GM21717 (cell line): ENCODE data around the gene CBR3.
A peak's percentile ranks its signal among the peaks of the same experiment; 100 is the strongest.

ENCODE experiments used
- ATAC-seq: cut with Tn5 transposase; IDR thresholded peaks from one replicate; pipeline ENCODE4 v1.9.1; 2021; ENCODE audit warnings: mild to moderate bottlenecking, moderate library complexity; ENCODE audit not compliant: unreplicated experiment

Gene CBR3

DNA sequence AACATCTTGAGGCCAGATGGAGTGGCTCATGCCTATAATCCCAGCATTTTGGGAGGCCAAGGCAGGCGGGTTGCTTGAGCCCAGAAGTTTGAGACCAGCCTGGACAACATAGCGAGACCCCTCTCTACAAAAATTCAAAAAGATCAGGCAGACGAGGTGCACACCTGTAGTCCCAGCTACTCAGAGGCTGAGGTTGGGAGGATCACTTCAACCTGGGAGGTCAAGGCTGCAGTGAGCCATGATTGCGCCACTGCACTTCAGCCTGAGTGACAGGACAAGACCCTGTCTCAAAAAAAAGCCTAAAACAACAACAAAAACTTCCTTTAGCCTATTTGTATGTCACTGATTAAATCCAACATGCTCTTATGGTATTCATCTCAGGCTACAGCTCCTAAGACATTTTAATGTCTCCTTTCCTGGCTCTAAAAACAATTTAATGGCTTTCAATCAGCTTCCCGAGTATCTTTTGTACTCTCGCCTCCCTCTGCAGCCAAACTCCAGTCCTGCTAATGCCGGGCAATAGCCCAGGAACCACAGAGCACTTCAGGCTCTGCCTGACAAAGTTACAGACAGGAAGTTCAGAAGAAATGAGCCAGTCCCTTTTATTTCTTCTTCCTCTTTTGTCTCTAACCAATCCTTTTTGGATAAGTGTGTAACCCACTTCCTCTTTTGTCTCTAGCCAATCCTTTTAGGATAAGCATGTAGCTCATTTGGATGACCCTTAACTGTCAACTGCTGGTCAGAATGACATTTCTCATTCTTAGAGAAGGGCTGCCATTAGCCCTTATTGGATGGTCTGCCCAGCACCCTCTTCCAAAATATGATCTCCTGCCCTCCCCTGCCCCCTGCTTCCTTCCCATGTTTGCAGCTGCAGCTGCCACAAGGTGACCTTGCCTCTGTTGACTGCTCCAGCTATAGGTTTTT is 15.2 kb downstream of the CBR3 start:
- ATAC-seq = no peak

- no peak for ATAC-seq
Measured at GRCh38 chr21:36155603-36156338, 20.9 kb downstream of the CBR3 start.

DNA sequence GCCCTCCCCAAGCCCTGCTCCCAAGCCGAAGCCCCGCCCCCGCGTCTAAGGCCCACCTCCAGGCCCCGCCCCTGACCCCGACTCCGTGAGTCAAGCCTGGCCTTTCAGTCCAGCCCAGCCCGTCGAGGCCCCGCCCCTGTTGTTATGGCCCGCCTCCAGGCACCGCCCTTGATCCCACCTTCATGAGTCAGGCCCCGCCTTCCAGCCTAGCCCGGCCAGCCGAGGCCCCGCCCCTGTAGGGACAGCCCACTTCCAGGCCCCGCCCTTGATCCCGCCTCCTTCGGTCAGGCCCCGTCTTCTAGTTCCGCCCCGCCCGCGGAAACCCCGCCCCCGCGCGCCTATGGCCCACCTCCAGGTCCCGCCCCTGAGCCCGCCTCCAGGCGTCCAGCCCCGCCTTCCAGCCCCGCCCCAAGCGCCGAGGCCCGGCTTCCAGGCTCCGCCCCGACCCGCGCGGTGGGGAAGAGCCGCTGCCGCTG is 21.5 kb downstream of the CBR3 start:
- peak; percentile 88 for ATAC-seq

GRCh38 chr21:36156815-36157670 is 22.2 kb downstream of the CBR3 start, which contains the start of gene DOP1B:
DOP1B (plus strand) TSS chr21:36156824; CDS start chr21:36164734, 7,910 bp downstream.
- ATAC-seq = peak; percentile 21

DNA sequence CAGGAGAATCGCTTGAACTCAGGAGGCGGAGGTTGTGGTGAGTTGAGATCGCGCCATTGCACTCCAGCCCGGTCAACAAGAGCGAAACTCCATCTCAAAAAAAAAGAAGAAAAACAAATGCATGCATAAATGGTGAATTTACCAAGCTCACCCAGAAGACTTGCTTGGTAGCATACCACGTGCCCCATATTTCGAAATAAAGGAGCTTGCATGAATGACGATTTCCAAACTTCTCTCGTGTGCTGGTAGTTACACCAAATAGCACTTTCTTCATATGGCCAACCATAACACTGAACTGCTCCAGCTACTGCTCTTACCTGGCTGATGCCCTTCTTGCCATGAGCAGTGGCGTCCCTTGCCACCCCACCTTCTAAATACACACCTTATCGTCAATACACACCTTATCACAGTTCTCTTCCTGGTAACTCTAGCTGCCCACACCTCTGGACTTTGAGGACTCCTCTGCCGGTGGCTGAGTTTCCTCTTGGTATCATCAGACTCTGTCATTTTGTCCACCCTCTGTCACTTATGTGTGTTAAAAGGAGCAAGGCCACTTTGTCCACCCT is 24.6 kb downstream of the CBR3 start:
- ATAC-seq = no peak

DNA sequence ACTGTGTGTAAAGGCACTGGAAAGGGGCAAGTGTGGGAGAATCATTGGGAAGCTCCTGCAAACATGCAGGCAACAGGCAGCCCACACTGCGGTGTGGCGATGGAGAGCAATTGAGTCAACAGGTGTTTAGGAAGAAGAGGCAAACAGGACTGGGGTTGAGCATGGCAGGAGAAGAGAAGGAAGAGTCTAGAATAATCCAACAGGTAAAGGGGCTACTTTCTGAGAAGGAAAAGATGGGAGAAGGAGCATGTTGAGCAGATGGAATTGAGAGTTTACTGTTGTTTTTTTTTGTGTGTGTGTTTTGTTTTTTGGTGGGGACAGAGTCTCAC is 25.9 kb downstream of the CBR3 start:
- no peak for ATAC-seq

DNA sequence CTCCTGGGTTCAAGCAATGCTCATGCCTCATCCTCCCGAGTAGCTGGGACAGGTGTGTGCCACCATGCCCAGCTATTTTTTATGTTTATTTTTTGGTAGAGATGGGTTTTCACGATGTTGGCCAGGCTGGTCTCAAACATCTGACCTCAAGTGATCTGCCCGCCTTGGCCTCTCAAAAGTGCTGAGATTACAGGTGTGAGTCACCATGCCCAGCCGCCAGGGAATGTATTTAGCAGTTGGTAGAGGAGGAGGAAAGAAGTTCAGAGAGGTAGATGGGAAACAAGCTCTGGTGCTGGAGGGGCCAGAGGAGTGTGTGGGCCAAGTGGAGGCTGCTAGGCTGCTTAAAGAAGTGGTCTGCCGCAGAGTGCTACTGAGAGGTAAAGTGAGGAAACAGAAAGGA is 27.8 kb downstream of the CBR3 start:
- no peak for ATAC-seq

- no peak for ATAC-seq
Measured at GRCh38 chr21:36163750-36164741, 29.2 kb downstream of the CBR3 start.

- ATAC-seq = no peak
Measured at GRCh38 chr21:36165356-36165755, 30.5 kb downstream of the CBR3 start.

DNA sequence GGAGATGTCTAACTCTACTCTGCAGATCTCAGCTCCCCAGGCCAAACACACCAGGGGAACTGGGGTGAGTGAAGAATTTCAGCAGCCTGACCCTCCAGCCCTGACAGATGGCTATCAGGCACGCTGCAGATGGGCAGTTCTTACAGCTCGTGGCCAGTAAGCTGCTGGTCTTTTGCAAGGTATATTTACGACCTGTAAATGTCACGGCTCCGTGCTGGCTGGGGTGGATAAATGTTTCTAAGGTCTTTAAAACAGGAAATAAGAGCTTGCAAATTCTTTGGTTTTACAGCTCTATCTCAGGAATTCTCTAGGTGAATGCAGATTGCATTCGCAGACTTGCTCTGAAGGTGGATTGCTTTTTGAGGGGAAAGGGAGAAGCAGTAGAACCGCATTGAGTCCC is 31.8 kb downstream of the CBR3 start:
- ATAC-seq = no peak

DNA sequence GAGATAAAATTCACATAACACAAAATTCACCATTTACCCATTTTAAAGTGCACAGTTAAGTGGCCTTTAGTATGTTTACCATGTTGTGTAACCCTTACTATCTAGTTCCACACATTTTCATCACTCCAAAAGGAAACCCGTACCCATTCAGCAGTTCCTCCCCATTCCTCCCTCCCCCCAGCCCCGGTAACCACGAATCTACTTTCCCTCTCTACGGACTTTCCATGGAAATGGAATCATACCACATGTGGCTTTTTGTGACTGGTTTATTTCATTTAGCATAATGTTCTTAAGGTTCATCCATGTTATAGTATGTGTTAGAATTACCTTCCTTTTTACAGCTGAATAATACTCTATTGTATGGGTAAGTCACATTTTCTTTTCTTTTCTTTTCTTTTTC is 32.7 kb downstream of the CBR3 start:
- no peak for ATAC-seq

GRCh38 chr21:36169470-36170128 is 34.7 kb downstream of the CBR3 start:
- no peak for ATAC-seq

- ATAC-seq = no peak
Measured at GRCh38 chr21:36170823-36171222, 35.9 kb downstream of the CBR3 start.

DNA sequence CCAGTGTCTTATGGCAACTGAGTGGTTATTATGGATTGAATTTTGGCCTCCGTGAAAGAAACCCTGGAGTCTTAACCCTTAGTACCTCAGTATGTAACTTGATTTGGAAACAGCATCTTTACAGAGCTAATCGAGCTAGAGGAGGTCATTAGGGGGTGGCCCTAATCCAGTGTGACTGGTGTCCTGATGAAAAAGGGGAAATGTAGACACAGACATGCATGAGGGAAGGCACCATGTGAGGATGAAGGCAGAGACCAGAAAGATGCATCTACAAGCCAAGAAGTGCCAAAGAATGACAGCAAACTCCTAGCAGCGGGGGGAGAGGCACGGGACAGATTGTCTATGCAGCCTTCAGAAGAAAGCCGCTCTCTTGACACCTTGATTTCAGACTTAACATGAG is 36.5 kb downstream of the CBR3 start:
- ATAC-seq = no peak

GRCh38 chr21:36171741-36172331 is 37.0 kb downstream of the CBR3 start:
- ATAC-seq = no peak

- ATAC-seq = no peak
Measured at GRCh38 chr21:36174780-36175179, 39.9 kb downstream of the CBR3 start.

- ATAC-seq = no peak
Measured at GRCh38 chr21:36175771-36176565, 41.1 kb downstream of the CBR3 start.

DNA sequence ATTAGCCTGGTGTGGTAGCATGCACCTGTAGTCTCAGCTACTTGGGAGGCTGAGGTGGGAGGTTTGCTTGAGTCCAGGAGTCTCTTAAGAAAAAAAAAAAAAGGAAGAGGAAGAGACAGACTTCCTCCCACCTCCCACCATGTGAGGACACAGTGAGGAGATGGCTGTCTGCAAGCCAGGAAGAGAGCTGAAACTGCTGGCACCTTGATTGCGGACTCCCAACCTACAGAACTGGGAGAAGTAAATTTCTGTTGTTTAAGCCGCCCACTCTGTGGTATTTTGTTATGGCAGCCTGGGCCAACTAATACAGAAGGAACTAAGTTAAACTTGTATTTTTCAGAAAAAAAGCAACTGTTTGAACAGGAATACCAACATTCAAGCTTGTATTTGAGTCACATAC is 43.5 kb downstream of the CBR3 start:
- ATAC-seq = no peak
